H1 (cell line): ENCODE measurements around the gene FBXO17. TPM values are rescaled to one million over a fixed set of nuclear protein-coding genes. Genes with fewer than 3 reads are reported as not detected.

Source experiments
- CTCF ChIA-PET: fragments of 300-600 bp; sonication (Branson Sonifier 250); formaldehyde crosslinking; loops from one replicate; lab custom pipeline; 2021; ENCODE audit not compliant: partially characterized antibody; lab: Charles Lee
- POLR2A ChIA-PET: fragments of 300-600 bp; sonication (Branson Sonifier 250); formaldehyde crosslinking; loops from one replicate; lab custom pipeline; 2021; ENCODE audit warnings: inconsistent platforms; ENCODE audit not compliant: partially characterized antibody; lab: Charles Lee
- DNase-seq, 2 experiments: peaks; one replicate each; pipeline versions ENCODE4 v3.0.0 to v3.0.0-alpha.2; 2010 to 2022; ENCODE audit warnings: low spot score in 2 of 2, low read depth in 1 of 2, mixed read lengths in 1 of 2
- FAIRE-seq: peaks from 2 replicates; lab custom pipeline; 2011; peaks lifted over from hg19 to GRCh38; lab: Jason Lieb, UNC
- H2AFZ ChIP-seq: 2 replicates; pipeline ENCODE4 v1.8.1; 2012; ENCODE audit warnings: low read length, inconsistent platforms
- H2AK5ac ChIP-seq: 2 replicates; pipeline ENCODE4 v1.6.1; 2013; ENCODE audit warnings: low read depth, low read length
- H2BK120ac ChIP-seq: replicated peaks from 2 replicates; pipeline ENCODE3; 2013; ENCODE audit warnings: low read depth, low read length, inconsistent platforms
- H2BK12ac ChIP-seq: 2 replicates; pipeline ENCODE4 v1.6.1; 2013; ENCODE audit warnings: low read depth, low read length
- H2BK15ac ChIP-seq: 2 replicates; pipeline ENCODE4 v1.6.1; 2013; ENCODE audit warnings: low read length
- H2BK20ac ChIP-seq: 2 replicates; pipeline ENCODE4 v1.6.1; 2013; ENCODE audit warnings: low read length
- H2BK5ac ChIP-seq: 2 replicates; pipeline ENCODE4 v1.6.1; 2013; ENCODE audit warnings: low read depth, low read length
- H3K14ac ChIP-seq: 2 replicates; pipeline ENCODE4 v1.6.1; 2013; ENCODE audit warnings: inconsistent platforms; ENCODE audit not compliant: insufficient read length
- H3K18ac ChIP-seq: 2 replicates; pipeline ENCODE4 v1.6.1; 2013; ENCODE audit warnings: low read length; ENCODE audit errors: extremely low read depth
- H3K23ac ChIP-seq: 2 replicates; pipeline ENCODE4 v1.6.1; 2013; ENCODE audit warnings: inconsistent platforms; ENCODE audit not compliant: insufficient read length
- H3K23me2 ChIP-seq: 2 replicates; pipeline ENCODE4 v1.6.1; 2013; ENCODE audit warnings: low read depth, low read length
- H3K27ac ChIP-seq: 2 replicates; pipeline ENCODE4 v1.6.1; 2011; ENCODE audit warnings: low read depth, low read length, inconsistent platforms
- H3K27me3 ChIP-seq, 4 experiments: replicated peaks in 1 of 4; 1 replicate in 1 of 4; 2 replicates in 3 of 4; pipeline versions ENCODE4 v1.6.1 to v1.8.1; 2011 to 2013; ENCODE audit warnings: low read length in 3 of 4, mild to moderate bottlenecking in 3 of 4, inconsistent platforms in 2 of 4, mixed read lengths in 2 of 4, moderate library complexity in 1 of 4; ENCODE audit not compliant: control insufficient read depth in 3 of 4, insufficient read depth in 3 of 4; ENCODE audit errors: extremely low read depth in 1 of 4
- H3K36me3 ChIP-seq, 4 experiments: 2 replicates each; pipeline versions ENCODE4 v1.6.1 to v1.8.1; 2011 to 2013; ENCODE audit warnings: mild to moderate bottlenecking in 4 of 4, low read length in 3 of 4, moderate library complexity in 2 of 4, control low read depth in 1 of 4, inconsistent platforms in 1 of 4; ENCODE audit not compliant: insufficient read depth in 4 of 4, control insufficient read depth in 2 of 4
- H3K4ac ChIP-seq: replicated peaks from 2 replicates; pipeline ENCODE3; 2013; ENCODE audit warnings: low read length, low read depth, mixed read lengths, inconsistent platforms; ENCODE audit not compliant: insufficient read length
- H3K4me1 ChIP-seq, 4 experiments: replicated peaks in 1 of 4; 1 replicate in 1 of 4; 2 replicates in 3 of 4; pipeline versions ENCODE4 v1.6.1 to v1.8.1; 2011 to 2013; ENCODE audit warnings: low read length in 3 of 4, inconsistent platforms in 2 of 4, mixed read lengths in 1 of 4; ENCODE audit not compliant: insufficient read depth in 4 of 4, control insufficient read depth in 3 of 4
- H3K4me2 ChIP-seq, 2 experiments: 2 replicates each; pipeline versions ENCODE4 v1.6.1 to v1.8.1; 2011 to 2013; ENCODE audit warnings: low read depth in 2 of 2, low read length in 2 of 2, control low read depth in 1 of 2, inconsistent platforms in 1 of 2, mild to moderate bottlenecking in 1 of 2; ENCODE audit not compliant: insufficient read depth in 1 of 2
- H3K4me3 ChIP-seq, 4 experiments: fragments of 200-600, 300-600 bp in 1 of 4; sonication (generic), shearing (Covaris generic), sonication (Bioruptor Twin) in 1 of 4; 2 replicates each; pipeline versions ENCODE4 v1.5.1 to v1.8.1; 2011 to 2016; ENCODE audit warnings: low read length in 4 of 4, low read depth in 3 of 4, control low read depth in 2 of 4, inconsistent platforms in 2 of 4, mild to moderate bottlenecking in 2 of 4, mixed read lengths in 1 of 4, moderate library complexity in 1 of 4; ENCODE audit not compliant: insufficient read depth in 2 of 4; ENCODE audit errors: extremely low read depth in 1 of 4
- H3K56ac ChIP-seq: replicated peaks from 2 replicates; pipeline ENCODE3; 2013; ENCODE audit warnings: low read depth, mild to moderate bottlenecking, mixed read lengths, low read length, inconsistent platforms; ENCODE audit not compliant: insufficient read length
- H3K79me1 ChIP-seq: 2 replicates; pipeline ENCODE4 v1.6.1; 2013; ENCODE audit warnings: low read depth, low read length, control low read depth
- H3K79me2 ChIP-seq, 2 experiments: 2 replicates each; pipeline versions ENCODE4 v1.6.1 to v1.8.1; 2012 to 2013; ENCODE audit warnings: low read length in 2 of 2, mild to moderate bottlenecking in 2 of 2, inconsistent platforms in 1 of 2; ENCODE audit not compliant: insufficient read depth in 2 of 2, control insufficient read depth in 1 of 2
- H3K9ac ChIP-seq, 4 experiments: replicated peaks in 1 of 4; 1 replicate in 1 of 4; 2 replicates in 3 of 4; pipeline versions ENCODE4 v1.6.1 to v1.8.1; 2011 to 2013; ENCODE audit warnings: low read depth in 3 of 4, low read length in 3 of 4, control low read depth in 2 of 4, mild to moderate bottlenecking in 2 of 4, moderate library complexity in 2 of 4, inconsistent platforms in 1 of 4; ENCODE audit errors: extremely low read depth in 1 of 4
- H3K9me3 ChIP-seq, 2 experiments: 2 replicates each; pipeline versions ENCODE4 v1.6.1 to v1.8.1; 2012 to 2013; ENCODE audit warnings: mild to moderate bottlenecking in 2 of 2, moderate library complexity in 2 of 2, control low read depth in 1 of 2, inconsistent platforms in 1 of 2, low read depth in 1 of 2, low read length in 1 of 2, mixed read lengths in 1 of 2; ENCODE audit not compliant: insufficient read depth in 2 of 2
- H4K20me1 ChIP-seq, 2 experiments: replicated peaks in 1 of 2; 2 replicates each; pipeline versions ENCODE3 to v1.8.1; 2011 to 2013; ENCODE audit warnings: inconsistent platforms in 2 of 2, low read length in 2 of 2, mild to moderate bottlenecking in 1 of 2; ENCODE audit not compliant: insufficient read depth in 2 of 2, control insufficient read depth in 1 of 2
- H4K5ac ChIP-seq: 2 replicates; pipeline ENCODE4 v1.6.1; 2013; ENCODE audit warnings: low read length, low read depth, mixed read lengths, inconsistent platforms; ENCODE audit not compliant: insufficient read length
- H4K8ac ChIP-seq: 2 replicates; pipeline ENCODE4 v1.8.0; 2013; ENCODE audit warnings: mild to moderate bottlenecking, moderate library complexity, low read length, inconsistent platforms; ENCODE audit not compliant: insufficient read depth; ENCODE audit errors: extremely low read depth
- H4K91ac ChIP-seq: replicated peaks from 2 replicates; pipeline ENCODE3; 2013; ENCODE audit warnings: low read length, mixed read lengths, inconsistent platforms; ENCODE audit not compliant: insufficient read length
- ATF2 ChIP-seq: IDR thresholded peaks from 2 replicates; pipeline ENCODE4 v1.6.1; 2012; ENCODE audit warnings: low read length, inconsistent platforms
- CBX5 ChIP-seq: fragments of 300-800, 300-1000 bp; sonication (generic); IDR thresholded peaks from 2 replicates; pipeline ENCODE4 v1.7.1; 2016; ENCODE audit warnings: antibody characterized with exemption, low read length, low read depth
- EZH2 ChIP-seq: fragments of 200-600 bp; sonication (generic); IDR thresholded peaks from 2 replicates; pipeline ENCODE4 v1.7.1; 2012; ENCODE audit warnings: low read depth, mild to moderate bottlenecking, moderate library complexity, low read length, inconsistent platforms; ENCODE audit not compliant: severe bottlenecking
- HDAC2 ChIP-seq, 2 experiments: fragments of 300-600 bp in 1 of 2; sonication (generic) in 1 of 2; IDR thresholded peaks; 2 replicates each; pipeline ENCODE4 v1.6.1; 2011 to 2012; ENCODE audit warnings: low read depth in 2 of 2, low read length in 2 of 2, mild to moderate bottlenecking in 2 of 2, moderate library complexity in 2 of 2, borderline replicate concordance in 1 of 2, inconsistent platforms in 1 of 2
- KDM1A ChIP-seq: fragments of 200-600, 300-600 bp; sonication (generic); IDR thresholded peaks from 2 replicates; pipeline ENCODE4 v1.7.1; 2016; ENCODE audit warnings: mild to moderate bottlenecking, low read length, borderline replicate concordance
- KDM4A ChIP-seq: IDR thresholded peaks from one replicate; pipeline ENCODE4 v1.7.1; 2012; ENCODE audit warnings: low read depth, mild to moderate bottlenecking, moderate library complexity, low read length, inconsistent platforms; ENCODE audit not compliant: severe bottlenecking
- PHF8 ChIP-seq: fragments of 200-600 bp; sonication (generic); conservative IDR thresholded peaks from 2 replicates; pipeline ENCODE4 v1.7.1; 2012; ENCODE audit warnings: low read depth, mild to moderate bottlenecking, inconsistent platforms, low read length, moderate library complexity
- SRF ChIP-seq: IDR thresholded peaks from 2 replicates; pipeline ENCODE4 v1.6.1; 2011; ENCODE audit warnings: mild to moderate bottlenecking, low read depth, low read length, moderate library complexity
- TAF1 ChIP-seq: IDR thresholded peaks from 2 replicates; pipeline ENCODE4 v1.6.1; 2011; ENCODE audit warnings: mild to moderate bottlenecking, low read depth, low read length
- YY1 ChIP-seq: IDR thresholded peaks from 2 replicates; pipeline ENCODE4 v1.6.1; 2011; ENCODE audit warnings: low read depth, mild to moderate bottlenecking, low read length
- WGBS, 2 experiments: shearing (Covaris generic) in 1 of 2; methylation state at CpG; one replicate each; pipeline versions ENCODE4 v1.1.6 to v1.1.7; 2013 to 2015; ENCODE audit warnings: low lambda C conversion rate in 2 of 2, mixed read lengths in 2 of 2, inconsistent platforms in 1 of 2, low coverage in 1 of 2, missing lambda C conversion rate in 1 of 2; ENCODE audit not compliant: insufficient replicate concordance in 2 of 2, insufficient coverage in 1 of 2, insufficient read length in 1 of 2; ENCODE audit errors: extremely low coverage in 1 of 2, missing lambda C conversion rate in 1 of 2; 5-methylcytosine and 5-hydroxymethylcytosine counted together
- polyA plus RNA-seq, 7 experiments: library from polyadenylated mRNA; depleted of rRNA in 3 of 7; stranded (reverse) in 5 of 7; unstranded in 2 of 7; fragments of >200 nt in 5 of 7; fragments of 200-250 nt in 2 of 7; gene quantifications; 1 replicate in 5 of 7; 2 replicates in 1 of 7; 4 replicates in 1 of 7; pipeline versions ENCODE4 v1.2.1 to v1.2.3, GENCODE V29; 2011 to 2013; ENCODE audit warnings: missing spikeins in 2 of 7, mixed read lengths in 2 of 7
- total RNA-seq: library from RNA; stranded (reverse); fragmentation: NEBNext Ultra II Directional; extraction: Animal tissue kit (Norgen Biotek cat#: 25700); gene quantifications from 2 replicates; pipeline ENCODE4 v1.2.1, GENCODE V29; 2021
- TF ChIP-seq, protein P1 (sequence below): IDR thresholded peaks from 2 replicates; pipeline ENCODE4 v1.6.1; 2011; ENCODE audit warnings: low read depth, mild to moderate bottlenecking, low read length; ENCODE audit not compliant: insufficient read depth

Gene FBXO17
- total and polyA plus RNA-seq, 2 of the 8 experiments (the other 6 are each of a cell fraction or from before 2014, with no cell fraction given): 11.7 to 15.3 TPM

DNA sequence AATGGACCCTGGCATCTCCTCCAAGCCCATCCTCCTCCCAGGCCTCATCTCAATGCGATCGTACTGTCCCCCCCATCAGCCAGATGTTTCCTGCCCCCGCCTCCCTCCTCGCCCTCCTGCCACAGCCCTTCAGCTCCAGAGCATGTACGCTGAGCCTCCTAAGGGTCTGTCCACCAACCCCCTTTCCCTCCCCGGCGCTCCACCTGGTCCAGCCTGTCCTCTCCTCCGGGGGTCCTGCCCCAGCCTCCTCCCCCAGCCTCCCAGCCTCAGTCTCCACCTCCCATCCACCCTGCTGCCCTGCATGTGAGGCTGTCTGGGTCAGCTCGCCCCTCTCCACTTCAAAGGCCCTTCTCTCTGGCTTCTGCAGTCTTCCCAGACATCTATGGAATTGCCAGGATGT is 80.6 kb downstream of the FBXO17 start:
- Histone ChIP-seq H4K8ac (no peak overlapping the region), H3K23me2 (peaks cover 7% of the 10 kb centered on the region; the same call in 1 of the 2 replicates), H3K27ac (no peak overlapping the region), H3K4ac (no peak overlapping the region), H3K23ac (no peak overlapping the region), H3K4me1 (peaks cover 0 to 5% (median 3%) of the 10 kb centered on the region in 4 experiments; a peak in 4 of 7 replicates), H3K27me3 (peaks cover 0 to 9% (median 4%) of the 10 kb centered on the region in 4 experiments; a peak in 3 of 7 replicates), H3K14ac (no peak overlapping the region), H2BK12ac (0 out of 2 replicates have a peak overlapping the region, but pooled peaks have one; percentile 17), H2AK5ac (no peak overlapping the region), H2BK15ac (no peak overlapping the region), H3K4me2 (no peak overlapping the region), H3K9me3 (no peaks in the 10 kb centered on the region), H2BK5ac (no peak overlapping the region), H3K79me2 (no peaks in the 10 kb centered on the region), H3K9ac (no peak overlapping the region), H4K91ac (no peak overlapping the region), H2BK120ac (no peak overlapping the region), H3K18ac (no peak overlapping the region), H3K36me3 (no peaks in the 10 kb centered on the region), H3K79me1 (no peaks in the 10 kb centered on the region; the same call in 1 of the 2 replicates), H3K56ac (no peak overlapping the region), H2BK20ac (no peak overlapping the region), H2AFZ (no peak overlapping the region), H4K5ac (no peak overlapping the region), H4K20me1 (peaks cover 0 to 1% of the 10 kb centered on the region in 2 experiments), H3K4me3 (no peak overlapping the region)
- no peak for DNase-seq
- ChIA-PET CTCF (interaction anchor here (0.7 kb wide), 1 partner anchor 82 kb away, joined by 3 read pairs; the partner anchor contains the start of gene LGALS4), POLR2A (interaction anchor here (0.7 to 1.4 kb wide), 2 partner anchors 46 to 63 kb away, joined by 3 read pairs; partner anchors contain the start of gene ECH1)
- no peak for FAIRE-seq
- 92% methylated on average over 6 of the region's 9 CpGs; no CpG with 5 or more reads in 1 of the 2 experiments for WGBS, 2 experiments
- TF ChIP-seq, protein P1, sequence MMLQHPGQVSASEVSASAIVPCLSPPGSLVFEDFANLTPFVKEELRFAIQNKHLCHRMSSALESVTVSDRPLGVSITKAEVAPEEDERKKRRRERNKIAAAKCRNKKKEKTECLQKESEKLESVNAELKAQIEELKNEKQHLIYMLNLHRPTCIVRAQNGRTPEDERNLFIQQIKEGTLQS: no peak
- TF ChIP-seq YY1 (no peak), KDM4A (no peak), ATF2 (no peak), TAF1 (no peak), CBX5 (no peak), KDM1A (no peak), PHF8 (no peak), SRF (no peak), EZH2 (no peak), HDAC2 (IDR thresholded peaks at IDR 0.05; ENCODE audit: borderline replicate concordance in 1 of 2, low read depth in 2 of 2, low read length in 2 of 2) (no peak)
